Stimulated activated CD4-positive, alpha-beta T cell treated with anti-CD3 and anti-CD28 coated beads, Interleukin-15, amount 100 ng/mL, for 24 hours (primary cell): ENCODE measurements around the gene PKN2.
A peak's percentile ranks its signal among the peaks of the same experiment; 100 is the strongest.

Experiments used
- DNase-seq: peaks from one replicate; pipeline ENCODE4 v3.0.0-alpha.2; 2020

PKN2 gene

DNA sequence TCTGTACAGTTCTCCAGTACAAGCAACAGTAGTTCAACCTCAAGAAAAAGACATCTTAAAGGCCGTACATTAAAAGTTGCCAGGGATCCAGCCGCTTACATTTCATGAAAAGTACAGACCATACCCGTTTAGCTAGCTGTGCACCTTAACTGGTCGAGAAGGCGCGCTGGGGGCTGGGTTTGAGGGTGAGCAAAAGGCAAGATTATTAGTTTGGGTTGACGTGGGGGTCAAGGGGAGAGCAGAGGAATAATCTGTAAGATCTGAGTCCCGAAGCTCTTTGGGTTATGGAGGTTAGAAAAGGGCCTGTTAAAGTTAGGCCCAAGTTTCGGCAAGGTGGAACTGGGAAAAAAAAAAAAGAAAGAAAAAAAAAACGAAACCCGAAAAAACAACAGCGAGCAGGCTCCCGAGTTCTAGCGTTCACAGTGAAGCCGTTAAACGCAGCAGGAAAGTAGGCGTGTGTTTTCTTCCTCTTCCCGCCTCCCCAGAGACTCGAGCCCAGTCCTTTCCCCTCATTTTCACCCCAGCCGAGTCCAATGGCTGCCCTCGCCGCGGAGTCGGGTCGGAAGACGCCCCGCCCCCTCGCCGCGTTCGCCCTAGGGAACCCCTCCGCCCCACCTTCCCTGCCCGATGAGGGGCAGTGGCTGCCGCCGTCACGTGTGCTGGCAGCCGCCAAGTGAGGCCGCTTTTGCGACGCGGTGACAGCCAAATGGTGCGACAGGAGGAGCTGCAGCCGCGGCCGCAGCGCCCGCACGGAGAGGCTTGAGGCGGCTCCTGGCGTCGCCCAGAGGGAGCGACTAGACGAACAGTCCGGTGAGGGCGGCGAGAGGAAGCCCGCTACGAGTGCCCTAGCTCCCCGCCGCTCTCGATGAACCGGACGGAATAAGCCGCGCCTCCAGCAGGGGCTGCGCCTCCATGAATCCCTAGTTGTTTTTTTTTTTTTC, at the start of gene PKN2:
TSS of gene PKN2 (plus strand) at position 733 of the 941 bp plus-strand sequence. CDS start 308 bp downstream, outside the sequence.
- DNase-seq = peak; percentile 97

DNA sequence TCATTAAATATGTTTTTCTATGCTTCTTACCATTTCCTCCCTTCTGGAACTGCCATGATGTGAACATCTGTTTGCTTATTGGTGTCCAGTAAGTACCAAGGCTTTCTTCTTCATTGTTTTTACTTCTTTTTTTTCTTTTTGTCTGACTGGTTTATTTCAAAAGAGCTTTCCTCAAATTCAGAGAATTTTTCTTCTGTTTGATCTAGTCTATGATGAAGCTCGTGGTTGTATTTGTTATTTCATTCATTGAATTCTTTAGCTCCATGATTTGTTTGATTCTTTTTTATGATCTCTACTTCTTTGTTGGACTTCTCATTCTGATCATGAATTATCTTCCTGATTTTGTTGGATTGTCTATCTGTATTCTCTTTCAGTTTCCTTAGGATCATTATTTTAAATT, 49.5 kb upstream of the PKN2 start:
- DNase-seq = no peak

DNA sequence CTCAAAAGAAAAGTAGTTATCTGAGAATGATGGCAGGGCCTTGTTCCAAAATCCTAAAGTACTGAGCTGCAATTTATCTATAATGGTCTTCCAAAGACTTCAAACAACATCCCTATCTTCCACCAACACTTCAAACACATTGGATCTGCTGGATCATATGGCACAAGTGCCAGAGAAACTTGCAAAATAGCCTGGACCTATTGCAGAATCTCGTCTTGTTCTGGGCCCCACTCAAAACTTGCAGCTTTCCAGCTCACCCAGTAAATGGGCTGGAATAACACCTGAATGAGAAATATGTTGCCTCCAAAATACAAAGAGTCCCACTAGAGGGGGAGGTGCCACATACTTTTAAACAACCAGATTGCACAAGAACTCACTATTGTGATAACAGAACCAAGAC, 44.0 kb upstream of the PKN2 start:
- DNase-seq = no peak

DNA sequence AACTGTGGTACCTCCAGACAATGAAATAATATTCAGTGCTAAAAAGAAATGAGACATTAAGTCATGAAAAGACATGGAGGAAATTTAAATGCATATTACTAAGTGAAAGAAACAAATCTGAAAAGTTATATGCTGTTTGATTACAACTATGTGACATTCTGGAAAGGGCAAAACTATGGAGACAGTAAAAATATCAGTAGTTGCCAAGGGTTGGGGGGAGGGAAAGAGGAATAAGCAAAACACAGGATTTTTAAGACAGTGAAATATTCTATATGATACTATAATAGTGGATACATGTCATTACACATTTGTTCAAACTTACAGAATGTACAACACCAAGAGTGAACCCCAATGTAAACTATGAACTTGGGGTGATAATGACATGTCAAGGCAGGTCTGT, 38.2 kb upstream of the PKN2 start:
- no peak for DNase-seq

DNA sequence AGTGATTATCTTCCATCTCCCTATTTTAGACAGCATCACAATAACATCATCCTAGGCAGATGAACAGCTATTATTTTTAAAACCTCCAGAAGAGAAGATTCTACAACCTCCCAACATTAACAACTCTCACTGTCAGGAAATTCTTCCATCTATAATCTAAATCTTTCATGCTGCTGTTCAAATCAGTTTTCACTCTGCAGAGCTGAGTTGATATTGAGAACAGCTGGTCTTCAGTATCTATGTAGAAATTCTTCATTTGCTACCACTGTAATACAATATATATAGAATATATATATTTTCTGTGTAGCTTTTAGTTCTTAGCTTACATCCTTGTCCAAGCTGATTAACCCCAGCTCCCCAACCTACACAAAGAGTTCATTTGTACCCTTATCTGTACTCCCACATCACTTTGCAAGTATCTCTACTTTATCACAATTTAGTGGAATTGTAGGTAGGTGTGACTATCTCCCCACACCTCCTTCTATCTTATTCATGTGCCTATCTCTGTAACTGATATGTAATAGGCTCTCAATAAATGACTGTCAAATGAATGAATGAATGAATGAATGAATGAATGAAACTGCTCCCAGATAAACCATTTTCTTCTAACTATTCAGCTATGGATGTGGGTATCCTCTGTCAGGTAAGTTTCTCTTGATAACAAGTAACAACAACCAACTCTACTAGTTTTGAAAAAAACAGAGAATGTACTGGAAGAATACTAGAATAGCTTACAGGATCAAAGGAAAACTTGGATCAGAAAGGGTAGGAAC, 37.4 kb upstream of the PKN2 start:
- no peak for DNase-seq

DNA sequence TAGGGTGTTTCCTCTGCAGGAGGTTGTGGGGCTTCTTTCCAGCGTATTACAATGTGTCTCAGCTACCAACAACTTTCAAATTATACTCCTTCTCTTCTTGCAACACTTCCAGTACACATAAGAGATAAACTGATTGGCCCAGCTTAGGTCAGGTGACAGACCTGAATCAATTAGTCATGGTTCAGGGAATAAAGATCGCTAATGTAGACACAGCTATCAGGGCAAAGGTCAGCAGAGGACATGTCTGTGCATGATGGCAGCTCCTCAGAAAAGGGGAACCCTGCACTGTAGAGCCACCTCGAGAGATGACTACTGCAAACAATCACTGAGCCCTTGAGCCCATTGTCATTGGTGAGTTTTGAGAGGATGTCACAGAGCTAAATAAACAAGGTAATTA, 36.8 kb upstream of the PKN2 start:
- DNase-seq = no peak

DNA sequence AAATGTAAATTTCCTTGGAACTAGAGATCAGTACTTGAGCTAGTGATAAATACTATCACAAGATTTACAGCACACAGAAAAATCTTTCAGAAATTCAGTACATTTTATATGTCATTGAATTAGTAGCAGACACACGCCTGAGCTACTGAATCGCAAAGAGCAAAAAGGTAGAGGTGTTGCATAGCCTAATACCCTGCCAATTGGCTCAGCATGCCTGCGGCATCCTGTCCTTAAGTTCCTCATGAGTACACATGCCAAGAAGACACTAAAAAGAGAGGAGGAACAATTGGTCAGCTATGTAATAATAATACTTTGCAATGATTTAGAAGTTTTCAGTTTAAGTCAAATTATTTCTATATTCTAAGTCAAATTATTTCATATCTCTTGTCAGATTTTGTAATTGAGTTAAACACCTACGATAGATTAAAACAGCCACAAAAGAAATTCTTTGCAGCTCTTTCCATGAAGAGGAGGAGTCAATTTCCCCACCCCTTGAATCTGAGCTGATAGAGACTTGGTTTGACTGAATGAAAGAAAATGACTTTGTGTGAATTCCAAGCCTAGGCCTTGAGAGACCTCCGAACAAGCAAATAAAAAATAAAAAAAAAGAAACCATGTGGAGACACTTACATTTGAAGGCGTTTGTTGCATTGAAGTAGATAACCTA, 36.2 kb upstream of the PKN2 start:
- no peak for DNase-seq

DNA sequence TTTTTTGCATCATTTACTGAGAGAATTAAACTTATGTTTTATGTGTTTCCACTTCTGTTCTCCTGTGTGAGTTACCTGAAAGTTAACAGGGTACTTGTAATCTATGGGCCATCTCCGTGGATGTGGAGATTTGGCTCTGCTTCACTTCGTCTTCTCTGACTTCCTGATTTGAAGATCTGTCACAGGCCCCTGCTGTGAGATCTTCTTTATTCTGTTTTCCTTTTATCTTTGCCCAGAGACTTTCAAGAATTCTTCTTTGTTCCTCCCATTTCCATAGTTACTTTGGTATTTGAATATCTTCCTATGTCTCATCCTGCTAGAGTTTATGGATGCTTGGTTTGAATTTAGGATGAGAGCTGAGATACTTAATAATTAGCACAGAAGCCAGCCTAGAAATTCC, 35.4 kb upstream of the PKN2 start:
- no peak for DNase-seq

DNA sequence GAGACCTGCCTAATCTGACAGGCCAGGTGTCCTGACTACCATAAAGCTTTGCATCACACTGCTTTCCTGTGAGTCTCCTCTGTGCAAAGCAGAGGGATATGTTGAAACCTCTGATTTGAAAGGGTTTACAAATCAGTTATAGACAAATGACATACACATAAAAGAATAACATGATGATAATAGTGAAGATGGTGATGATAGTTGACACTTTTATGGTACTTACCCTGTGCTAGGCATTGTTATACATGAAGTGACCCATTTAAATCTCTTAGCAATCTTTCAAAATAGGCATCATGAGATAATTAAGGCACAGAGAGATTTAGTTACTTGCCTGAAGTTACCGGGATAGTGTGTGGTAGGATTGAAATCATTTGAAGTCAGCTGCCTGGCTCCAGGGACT, 34.1 kb upstream of the PKN2 start:
- no peak for DNase-seq

DNA sequence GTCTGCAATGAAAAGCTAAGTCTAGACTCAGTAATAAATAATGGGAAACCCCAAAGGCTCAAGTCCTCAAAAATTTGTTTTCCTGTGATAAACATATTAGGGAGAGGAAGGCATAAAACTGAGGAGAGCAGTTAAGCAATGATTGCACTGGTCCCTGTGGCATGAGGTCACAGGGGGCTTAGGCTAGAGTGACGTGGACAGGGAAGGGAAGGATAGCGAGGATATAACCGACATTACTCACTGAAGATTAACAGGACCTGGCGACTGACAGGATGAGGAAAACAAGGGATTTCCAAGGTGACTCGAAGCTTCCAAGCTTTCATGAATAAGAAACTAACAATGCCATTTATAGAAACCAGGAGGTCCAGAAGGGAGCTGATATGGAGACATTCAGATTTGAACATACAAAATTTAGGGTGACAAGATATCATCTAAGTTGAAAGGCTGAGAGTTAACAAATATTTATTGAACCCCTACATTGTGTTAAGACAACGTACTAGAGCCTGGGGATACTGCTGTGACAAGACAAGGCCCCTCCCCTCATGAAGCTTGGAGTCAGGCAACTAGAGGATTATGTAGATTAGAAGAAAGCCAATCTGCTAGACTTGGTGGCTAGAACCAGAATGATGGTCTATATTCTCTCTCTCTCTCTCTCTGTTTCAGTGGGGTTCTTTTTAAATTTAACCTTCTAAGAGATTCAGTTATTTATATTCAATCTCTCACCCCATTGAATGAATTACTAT, 33.2 kb upstream of the PKN2 start:
- no peak for DNase-seq

DNA sequence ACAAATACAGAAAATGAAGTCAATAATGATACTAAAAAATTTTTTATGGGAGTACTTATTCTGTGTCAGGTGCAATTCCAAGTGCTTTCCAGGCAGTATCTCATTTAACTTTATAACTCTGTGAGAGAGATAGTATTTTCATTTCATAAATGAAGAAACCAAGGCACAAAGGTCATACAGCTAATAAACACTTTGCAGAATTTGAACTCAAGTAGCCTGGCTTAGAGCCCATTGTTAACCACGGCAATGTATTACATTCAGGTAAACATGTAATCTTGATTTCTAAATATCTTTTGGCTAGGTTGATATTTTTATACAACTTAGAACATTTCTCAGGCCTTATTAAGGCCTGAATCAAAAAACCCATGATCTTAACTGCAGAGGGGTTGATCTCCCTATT, 28.9 kb upstream of the PKN2 start:
- DNase-seq = no peak

DNA sequence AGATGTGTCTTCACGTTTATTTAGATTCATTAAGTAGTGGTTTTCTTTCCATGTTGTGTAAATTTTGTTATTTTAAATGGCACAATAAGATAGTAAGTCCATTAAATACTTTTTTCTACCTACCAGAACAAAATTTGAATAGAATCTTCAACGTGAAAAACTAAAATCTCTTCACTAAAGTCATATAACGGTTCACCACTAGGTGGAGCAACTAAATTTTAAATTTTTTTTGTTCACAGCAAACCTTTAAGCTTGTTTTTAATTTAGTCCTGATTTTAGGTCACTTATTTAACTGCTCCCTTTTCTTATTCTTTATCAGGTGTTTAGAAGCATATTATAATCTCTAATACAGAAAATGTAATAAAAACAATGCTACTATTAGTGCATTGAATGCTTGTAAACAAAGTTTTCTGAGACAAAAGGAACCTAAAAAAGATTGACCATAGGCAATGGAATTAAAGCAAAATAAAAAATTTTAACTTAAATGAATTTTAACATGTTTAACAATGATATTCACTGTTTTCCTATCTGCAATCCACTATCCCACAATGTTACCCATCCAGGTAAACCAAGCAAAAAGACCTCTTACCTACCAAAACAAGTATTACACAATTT, 28.3 kb upstream of the PKN2 start:
- DNase-seq = no peak

DNA sequence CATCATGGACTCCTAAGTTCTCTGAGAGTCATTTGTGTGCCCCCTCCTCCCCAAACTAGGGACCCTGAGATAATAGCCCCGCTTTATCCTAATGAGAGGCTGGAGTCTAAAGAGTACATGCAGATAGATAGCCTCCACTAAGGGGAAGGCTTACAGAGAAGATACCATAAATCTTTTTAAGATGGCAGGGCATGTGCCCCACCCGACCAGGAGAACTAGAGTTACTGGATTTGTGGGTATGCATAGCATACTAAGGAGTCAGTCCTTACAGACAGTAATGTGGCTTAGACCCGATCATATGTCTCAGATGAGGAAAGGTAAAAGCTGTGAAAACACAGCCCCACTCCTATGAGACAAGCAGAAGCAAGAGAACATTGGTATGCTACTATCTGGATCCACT, 25.7 kb upstream of the PKN2 start:
- DNase-seq = no peak

DNA sequence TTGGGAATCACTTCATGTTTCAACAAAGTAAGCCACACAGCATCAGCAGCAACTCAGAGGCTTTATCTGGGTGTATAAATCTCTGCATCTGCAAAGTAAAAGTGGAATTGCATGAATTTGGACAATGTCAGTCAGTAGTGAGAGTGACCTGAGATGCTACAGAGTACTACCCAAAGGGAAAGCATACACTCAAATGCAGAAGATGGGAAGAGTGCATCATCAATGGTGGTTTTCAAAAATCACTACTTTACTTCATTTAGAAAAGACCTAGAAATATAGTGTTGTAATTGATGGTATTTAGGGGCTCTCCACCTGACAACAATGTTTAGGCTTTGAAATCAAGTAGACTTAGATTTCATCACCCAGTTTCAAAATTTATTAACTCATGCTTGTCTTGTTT, 24.5 kb upstream of the PKN2 start:
- no peak for DNase-seq

DNA sequence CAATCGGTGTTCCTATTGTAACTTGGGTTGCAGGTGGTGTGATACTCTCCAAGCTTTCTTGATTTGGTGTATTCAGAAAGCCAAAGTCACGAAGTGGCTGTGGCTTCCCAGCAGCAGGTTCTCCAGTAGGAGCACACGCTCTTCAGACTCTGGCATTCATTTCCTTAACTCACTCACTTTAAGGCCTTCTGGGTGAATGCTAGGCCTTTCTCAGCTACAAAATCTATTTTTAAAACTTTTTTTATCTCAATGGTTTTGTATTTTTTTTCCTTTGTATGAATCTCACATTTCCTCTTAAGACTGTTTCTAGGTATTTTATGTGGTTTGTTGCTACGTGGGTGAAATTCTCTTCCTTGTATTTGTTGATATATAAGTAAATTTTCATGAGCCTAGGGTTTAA, 22.9 kb upstream of the PKN2 start:
- no peak for DNase-seq

DNA sequence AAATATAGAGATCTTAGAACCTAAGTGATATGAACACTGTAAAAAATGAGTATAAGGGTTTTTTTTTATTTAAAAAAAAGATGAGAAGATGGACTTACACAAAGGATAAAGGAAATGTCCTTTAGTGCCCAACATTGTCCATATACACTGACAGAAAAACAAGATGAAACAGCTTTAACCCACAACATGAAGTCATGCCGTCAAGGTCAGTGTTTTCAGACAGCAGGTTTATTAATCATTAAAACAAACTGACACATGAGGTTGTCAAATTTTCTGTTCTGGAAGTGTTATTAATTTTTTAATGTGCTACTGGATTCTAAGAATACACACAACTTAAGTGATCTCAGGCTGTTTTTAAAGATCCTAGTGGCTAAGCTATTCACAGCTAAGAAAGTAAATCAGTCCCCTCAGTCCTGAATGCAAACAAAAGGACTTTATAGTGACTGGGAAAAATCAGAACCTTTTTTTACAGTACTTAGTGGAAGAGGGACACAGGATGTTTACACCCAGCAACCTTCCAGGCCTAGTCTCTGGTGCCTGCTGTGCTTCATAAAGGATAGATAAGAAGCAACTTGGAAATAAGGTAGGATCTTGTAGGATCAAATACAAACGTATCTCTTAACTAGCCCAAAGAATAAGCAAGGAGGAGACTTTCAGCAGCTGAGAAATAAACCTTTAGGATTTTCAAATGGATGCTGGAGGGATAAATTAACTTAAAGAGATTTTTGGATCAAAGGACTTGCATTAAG, 21.9 kb upstream of the PKN2 start:
- no peak for DNase-seq

DNA sequence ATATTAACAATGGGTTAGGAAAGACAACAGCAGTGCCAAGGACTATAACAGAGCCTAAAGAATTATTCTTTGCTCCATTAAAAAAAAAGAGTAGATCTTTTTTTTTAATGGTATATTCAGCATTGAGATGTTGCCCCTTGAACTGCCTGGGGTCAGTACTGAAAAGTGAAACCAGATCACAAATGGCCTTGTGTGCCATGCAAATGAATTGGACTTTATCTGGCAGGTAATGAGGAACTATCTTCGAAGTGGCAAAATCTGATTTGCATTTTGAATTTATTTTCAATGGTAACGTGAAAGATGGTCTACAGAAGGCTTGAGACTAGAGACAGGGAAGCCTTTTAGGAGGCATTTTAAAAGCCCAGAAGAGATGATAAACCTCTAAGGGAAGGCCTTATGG, 21.4 kb upstream of the PKN2 start:
- no peak for DNase-seq

DNA sequence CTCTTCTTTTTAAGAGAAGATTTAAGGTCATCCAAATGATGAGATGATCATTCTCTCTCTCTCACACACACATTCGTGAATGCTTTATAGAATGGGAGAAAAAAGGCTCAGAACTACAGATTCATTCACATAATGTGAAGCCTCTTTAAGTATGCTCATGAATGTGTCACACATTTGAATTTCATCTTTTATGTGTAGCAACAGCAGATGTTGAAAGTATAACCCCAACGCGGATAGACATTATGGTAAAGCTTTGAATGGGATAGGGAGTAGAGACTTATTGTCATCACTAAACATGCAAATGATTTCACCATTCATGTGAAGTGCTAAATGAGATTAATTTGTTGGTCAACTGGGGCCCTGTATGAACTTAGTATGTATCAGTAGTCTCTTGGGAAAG, 15.7 kb upstream of the PKN2 start:
- DNase-seq = no peak

DNA sequence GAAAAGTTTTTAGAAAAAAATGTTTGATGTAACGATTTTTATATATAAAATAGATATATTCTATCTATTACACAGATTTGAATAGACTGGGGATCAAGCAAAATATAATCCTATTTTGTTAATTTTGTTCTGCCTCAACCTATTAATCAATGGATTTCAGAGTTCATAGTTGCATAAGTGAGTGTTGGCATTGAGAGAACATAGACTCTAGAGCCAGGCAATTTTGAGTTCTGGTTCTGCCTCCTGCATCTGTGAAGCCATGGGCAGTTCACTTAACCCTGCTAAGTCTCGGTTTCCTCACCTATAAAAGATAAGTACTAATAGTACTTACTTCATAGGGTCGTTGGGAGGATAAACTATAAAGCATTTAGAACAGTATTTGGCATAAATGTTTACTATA, 13.6 kb upstream of the PKN2 start:
- DNase-seq = no peak

DNA sequence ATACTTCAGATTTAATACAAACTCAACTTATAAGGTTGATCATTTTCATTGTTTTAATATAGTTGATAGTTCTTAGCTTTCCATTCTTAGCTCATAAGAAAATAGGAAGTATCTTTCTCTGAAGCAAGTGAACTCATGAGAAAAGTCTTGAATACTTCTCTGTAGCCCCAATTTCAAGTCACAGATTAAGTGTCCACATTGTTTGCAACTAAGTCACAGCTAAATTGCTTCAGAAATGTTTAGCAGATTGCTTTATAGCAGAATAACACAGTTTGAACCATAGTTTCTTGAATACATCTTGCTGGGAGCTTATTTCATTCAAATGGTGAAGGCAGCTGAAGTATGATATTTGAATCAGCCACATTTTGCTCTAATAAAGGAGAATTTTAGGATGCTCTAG, 10.6 kb upstream of the PKN2 start:
- DNase-seq = no peak

DNA sequence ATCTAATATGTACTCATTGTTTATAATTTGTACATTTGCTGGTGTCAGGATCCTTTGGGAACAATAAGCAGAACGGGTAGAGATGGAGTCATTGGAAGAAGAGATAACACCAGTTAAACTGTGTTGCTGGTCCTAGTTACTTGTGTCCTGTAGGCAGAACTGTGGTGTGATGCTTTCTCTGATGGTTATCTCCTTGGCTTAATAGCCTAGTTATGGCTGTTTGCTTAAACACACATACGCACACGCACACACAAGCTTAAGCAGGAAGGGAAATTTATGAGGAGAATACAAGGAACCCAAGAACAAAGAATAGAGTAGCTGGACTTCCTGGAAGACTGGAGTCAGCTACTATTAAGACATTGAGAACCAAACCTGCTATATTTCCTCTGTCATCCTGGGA, 5.7 kb upstream of the PKN2 start:
- DNase-seq = no peak

DNA sequence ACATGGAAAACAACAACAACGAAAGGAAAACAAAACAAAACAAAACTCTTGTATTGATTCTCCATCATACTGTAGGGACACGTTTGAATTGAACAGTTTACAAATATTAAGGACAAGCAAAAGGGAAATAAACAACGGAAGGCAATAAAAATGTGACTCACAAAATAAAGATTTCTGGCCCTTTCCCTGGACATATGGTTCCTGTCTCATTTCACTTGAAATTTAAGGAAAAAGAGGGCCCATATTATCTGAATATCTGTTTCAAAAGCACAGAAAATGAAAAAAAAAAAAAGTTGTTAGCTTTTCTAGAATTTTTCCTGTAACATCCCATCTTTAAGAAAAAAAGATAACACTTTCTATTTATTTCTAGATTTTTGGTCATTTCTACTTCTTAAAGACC, 3.6 kb upstream of the PKN2 start:
- DNase-seq = no peak
